Fibroblast of skin of right biceps (primary cell): ENCODE results near the gene DMBT1.

ENCODE experiments used
- DNase-seq: peaks from one replicate; pipeline ENCODE4 v3.0.0-alpha.2; 2013

DMBT1 gene

DNA sequence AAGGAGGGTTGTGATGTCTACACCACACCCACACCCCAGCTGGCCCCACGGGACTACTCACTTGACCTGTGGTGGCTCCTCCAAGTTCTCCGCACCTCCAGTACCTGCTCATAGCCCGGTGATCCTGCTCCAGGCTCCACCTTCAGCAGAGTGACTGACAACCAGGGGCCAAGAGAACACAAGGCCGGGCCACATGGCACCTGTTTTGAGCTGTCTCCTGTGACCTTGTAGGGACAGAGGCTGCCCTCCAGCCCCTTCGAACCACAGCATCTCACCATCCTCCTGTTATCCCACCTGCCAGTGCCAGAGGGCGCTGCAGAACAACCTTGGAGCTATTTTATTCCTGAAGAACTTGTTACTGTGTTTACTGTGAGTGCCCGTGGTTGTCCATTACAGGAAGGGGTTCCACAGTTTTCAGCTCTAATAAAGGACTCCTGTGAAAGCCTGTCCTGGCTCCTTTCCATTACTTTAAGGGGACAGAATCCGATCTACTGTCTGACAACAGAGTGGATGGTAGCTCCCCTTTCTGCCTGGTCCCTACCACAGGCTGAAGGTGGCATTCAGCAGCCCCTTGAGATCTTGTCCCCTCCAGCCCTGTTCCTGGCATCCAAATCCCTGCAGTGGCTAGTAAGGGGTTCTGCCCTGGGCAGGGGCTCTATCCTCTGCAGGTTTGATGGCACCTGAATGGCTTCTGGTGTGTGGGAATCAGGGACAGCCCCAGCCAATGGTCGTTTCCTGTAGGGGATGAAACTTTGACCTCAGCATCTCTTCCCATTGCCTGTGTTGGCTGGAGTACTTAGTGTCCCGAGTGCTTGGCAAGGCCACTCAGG, 88.3 kb downstream of the DMBT1 start:
- DNase-seq: peak; percentile 19

DNA sequence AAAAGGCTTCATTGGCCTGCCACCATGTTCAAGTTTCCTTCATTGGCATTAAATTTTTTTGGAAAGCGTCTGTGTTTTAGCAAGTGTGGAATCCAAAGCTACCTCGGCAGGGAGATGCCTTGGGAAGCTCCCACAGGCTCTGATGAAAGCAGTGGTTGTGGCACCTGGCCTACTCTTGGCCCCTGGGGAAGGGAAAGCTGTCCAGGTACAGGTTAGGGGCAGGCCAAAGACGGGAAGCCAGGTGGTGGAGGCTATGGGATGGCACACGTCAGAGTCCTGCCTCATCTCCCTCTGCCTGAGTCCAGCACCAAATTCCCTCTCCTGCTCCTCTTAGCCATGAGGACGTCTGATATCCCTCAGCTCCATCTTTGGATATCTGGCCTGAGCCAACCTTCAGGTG, 89.3 kb downstream of the DMBT1 start:
- no peak for DNase-seq

DNA sequence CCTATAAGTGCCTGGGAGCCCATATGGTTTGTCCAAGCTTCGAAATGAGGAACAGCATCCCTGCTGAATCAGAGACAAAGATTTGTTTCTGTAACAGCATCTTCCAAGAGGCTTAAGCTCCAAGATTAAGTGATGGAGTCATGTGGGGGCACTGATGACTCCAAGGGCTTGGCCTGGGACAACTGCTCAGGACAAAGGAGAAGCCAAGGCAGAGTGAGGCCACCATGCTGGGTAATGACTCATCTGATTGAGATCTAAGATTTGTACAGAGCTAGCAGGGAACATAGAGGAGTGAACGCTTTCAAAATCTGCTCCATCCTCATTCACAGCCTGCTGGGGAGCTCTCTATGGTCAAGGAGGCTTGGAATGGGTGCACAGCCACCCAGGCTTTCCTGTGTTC, 89.8 kb downstream of the DMBT1 start:
- no peak for DNase-seq

DNA sequence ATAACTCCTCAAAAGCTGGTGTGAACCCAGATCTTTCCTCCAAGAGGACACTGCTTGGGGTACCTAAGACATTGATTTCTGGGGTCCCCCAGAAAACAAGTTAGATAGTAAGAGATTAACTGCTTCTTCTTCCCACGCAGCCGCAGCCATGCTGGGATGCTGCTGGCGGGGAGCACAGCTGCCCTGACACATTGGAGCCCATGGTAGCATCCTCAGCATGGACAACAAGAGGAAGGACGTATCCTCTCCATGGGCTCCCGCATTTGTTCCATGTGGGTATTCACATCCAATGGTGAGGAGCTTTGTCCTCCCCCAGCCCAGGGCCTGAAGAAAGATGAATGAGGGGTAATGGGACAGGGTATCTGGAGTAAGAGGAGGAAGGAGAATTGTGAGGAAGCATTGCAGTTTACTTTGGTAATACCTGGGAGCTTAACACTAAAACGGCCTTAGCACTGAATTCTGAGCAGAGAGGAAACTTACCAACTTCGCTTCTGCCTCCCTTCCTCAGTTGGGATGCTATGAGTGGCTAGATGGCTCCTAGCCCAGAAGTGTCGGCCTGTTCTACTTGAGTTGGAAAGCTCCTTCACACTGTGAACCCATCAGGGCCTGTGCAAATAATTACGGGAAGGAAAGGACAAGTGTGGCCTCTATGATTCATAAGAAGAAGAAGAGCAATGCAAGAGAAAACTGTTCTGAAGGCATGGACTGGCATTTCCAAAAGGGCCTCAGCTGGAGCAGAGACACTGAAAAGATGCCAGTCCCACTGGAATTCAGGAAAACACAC, 95.2 kb downstream of the DMBT1 start:
- DNase-seq: no peak

DNA sequence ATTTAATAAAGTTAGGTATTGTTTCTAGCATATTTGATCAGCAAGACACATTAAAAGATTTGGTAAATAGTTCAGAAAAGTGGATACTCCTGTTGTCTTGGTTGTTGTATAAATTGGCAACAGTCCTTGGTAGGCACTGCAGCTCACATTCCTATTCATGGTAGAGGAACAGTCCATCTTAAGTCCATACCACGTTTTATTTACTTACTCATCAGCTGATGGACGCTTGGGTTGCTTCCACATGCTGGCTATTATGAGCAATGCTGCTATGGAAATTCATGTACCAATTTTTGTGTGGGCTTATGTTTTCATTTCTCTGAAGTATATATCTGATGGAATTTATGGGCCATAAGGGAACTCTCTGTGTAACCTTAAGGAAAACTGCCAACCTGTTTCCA, 95.8 kb downstream of the DMBT1 start:
- DNase-seq: no peak

DNA sequence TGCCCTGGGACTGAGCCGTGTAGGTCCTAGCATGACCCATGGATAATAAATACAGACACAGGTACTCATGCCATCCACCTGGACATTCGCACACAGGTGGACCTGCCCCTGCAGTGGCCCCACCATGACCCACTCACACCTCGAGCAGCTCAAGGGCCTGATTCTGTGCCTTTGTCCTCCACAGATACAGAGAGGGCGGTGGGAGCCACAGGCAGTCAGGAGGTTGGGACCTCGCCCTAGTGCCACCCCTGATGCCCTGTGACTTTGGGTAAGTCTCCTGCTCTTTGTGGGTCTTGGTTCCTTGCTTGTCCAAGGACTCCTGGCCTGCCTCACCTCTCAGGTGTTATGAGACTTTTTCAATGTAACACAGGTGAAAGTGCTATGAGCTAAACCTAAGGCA, 96.2 kb downstream of the DMBT1 start:
- no peak for DNase-seq

DNA sequence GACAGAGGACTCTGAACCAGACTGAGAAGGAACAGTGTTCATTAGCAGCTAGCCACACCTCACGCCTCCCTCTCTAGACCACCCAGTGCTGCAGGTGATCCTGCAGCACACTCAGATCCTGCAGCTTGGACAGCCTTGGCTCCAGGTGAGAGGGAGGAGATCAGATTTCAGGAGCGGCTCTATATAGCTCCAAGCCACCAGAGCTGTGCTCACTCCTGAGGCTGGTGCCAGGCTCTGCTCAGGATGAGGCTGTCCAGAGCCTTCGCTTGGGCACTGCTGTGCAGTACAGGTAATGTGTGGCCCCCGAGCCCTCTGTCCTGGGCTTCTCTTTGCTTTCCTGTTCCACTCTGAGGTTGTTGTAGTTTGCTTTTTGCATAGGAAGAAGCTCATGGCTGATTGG, 96.7 kb downstream of the DMBT1 start:
- no peak for DNase-seq

DNA sequence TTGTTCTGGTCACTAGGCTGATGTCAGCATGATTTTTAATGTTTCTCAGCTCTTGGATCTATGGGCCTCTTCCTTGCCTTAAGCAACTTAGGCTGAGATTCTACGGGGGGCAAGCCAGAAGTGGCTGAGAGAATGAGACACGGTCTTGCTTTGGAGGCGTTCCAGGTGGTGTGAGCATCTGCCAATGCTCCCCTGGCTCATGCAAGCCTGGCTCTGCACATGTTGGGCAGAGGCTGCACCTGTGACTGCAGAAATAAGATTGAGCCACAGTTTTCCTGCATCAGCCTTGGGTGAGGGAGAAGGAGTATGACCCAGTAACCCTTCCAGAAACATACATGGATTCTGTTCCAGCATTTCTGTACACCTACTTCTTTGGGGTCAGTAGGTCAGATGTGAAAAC, 97.2 kb downstream of the DMBT1 start:
- no peak for DNase-seq

DNA sequence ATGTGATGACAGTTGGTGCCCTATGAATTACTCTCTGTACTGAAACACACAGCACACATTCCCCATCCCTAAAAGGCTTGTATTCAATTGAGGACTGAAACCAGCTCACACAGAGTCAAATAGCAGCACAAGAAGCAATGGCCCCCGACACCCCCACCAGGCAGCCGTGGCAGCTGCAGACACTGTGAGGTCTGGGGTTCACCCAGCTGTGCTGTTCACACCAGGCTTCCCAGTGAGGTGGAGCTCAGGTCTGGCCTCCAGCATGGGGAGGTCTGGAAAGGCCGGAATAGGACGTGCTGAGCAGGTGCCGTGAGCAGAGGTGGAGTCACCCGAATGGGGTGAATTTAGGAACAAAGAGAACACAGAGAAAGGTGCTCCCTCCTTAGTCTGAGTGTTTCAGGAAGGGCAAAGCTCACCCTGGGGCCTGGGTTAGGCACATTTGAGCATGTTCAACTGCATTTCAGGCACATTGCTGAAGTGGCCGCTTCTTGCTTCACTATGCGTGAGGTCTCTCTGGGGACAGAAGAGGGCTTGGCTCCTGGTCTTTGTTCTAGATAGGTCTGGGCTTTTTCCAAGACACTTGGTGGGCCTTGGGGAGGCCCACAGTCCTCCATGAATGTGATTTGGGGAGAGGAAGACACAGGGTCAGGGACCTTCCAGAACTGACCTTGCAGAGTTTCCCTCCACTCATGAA, 97.9 kb downstream of the DMBT1 start:
- DNase-seq: no peak

DNA sequence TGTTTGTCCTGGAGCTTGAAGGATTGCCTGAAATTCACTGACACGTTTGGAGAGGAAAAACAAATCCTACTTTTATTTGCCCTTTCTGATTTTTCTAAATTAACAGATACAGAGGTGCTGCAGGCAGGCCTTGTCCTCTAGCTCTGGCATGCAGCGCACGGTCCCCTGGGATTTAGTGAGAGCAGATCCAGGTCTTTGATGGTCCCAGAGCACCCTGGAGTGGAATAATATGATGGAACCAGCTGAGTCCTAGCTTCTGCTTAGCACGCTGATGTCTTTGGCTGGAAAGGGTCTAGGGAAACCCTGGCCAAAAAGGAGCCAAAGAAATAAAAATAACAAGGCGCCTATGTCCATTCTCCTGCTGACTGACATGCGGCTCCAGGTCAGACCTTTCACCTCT, 98.6 kb downstream of the DMBT1 start:
- DNase-seq: no peak

DNA sequence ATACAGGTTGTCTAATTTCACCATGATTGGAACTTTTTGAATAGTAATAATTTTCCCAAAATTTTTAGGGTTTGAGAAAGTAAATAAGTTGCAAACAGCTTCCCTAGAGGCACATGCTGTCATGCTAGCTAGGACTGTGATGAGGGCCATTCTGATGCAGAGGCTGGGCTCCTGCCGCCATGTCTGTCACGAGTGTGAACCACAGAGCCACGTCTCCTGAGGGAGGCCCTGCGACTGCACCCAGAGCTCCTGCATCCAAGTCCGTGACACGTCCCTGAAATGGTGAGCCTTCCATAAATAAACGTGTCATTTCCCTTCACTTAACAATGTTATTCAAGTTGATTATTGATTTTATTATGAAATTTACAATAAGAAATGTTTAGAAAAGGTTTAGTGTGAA, 99.1 kb downstream of the DMBT1 start:
- DNase-seq: no peak

DNA sequence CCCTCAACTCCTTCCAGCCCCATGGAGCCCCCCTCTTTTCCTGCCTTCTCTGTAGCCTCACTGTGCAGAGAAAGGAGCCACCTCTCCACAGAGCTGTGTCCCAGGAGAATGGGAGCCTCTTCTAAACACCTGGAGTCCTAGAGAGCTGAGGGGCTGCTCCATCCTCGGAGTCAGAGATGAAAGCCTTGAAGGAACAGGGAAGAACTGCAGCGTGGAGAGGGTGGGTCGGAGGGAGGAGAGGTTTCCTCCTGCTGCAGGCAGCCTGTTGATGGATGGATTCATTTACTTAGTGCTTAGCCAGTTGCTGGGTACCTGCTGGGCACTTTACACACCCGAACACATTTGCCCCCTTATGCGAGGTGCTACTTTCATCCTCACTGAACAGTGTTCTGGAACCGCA, 100.1 kb downstream of the DMBT1 start:
- DNase-seq: no peak

DNA sequence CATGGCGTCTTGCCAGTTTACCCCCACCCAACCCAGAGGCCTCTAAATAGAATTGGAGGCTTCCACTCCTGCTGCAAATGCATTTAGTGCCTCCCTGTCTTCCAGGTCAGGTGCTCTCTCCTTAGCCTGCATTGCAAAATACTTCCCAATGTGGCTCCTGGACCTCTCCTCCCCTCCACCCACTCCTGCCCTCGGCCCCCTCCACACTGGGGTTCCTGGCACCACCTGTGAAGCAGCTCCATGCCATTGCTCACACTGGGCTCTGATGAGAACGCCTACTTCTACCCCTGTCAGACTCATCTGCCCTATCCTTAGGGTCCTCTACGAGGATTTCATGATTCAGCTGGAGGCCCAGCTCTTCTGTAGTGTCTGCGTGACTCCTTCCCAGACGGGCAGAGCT, 101.7 kb downstream of the DMBT1 start:
- no peak for DNase-seq

DNA sequence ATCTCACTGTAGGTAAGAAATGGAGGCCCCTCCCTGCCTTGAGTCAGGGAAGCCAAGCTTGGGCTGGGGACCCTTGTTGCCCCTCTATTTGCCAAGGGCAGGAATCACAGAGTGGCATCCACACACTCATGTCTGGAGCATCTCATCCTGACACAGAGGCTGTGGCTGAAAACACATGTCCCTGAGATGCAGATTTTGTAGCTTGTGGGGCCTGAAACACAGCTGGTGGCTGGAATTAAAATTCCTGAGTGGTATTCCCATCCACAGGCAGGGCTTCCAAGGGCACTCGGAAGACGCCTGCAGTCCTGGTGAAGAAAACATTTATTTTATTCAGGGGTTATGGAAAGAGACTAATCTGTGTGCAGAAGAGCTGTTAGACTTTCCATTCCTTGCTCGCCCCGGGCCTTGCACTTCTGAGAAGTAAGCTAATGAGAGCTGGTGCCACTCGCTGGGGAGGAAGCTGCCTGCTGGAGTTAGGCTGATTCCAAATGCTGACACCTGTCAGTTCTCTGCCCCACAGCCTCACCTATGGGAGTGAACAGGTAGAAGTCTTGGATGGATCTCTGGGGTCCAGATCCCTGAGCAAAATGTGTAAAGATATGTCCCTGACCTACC, 103.1 kb downstream of the DMBT1 start:
- DNase-seq: no peak

DNA sequence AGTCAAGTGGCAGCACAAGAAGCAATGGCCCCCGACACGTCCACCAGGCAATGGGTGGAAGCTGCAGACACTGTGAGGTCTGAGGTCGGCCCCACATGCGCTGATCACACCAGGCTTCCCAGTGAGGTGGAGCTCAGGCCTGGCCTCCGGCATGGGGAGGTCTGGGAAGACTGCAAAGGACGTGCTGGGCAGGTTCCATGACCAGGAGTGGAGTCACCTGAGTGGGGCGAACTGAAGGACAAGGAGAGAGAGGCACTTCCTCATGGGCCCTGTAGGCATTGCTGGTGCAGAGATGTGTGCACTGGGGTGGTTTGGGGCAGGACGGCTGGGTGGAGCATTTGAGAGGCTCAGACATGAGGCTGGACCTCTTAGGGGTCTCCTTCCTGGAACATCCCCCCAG, 103.9 kb downstream of the DMBT1 start:
- no peak for DNase-seq

DNA sequence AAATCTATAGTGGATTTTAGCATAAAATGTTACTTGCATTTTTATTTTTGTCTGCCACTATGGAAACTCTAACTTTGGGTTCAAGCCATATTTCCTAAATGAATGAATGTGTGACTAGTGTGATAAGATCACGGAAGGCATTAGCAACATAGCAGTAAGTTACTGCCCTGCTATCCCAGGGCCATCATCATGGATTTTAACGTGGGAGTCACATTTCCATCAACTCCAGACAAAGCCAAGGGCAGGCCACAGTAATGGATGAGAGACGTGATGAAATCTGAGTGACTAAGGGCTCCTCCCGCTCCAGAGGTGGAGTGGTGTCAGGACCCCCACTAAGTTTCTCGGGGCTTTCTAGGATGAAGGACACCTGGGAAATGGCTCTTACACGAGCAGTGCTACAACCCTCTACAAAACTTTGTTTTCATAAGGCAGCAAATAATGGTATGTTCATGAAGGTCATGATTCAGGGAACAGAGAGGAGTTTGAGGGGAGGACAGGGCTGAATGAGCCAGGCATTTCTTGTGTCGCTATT, 104.8 kb downstream of the DMBT1 start:
- DNase-seq: no peak

DNA sequence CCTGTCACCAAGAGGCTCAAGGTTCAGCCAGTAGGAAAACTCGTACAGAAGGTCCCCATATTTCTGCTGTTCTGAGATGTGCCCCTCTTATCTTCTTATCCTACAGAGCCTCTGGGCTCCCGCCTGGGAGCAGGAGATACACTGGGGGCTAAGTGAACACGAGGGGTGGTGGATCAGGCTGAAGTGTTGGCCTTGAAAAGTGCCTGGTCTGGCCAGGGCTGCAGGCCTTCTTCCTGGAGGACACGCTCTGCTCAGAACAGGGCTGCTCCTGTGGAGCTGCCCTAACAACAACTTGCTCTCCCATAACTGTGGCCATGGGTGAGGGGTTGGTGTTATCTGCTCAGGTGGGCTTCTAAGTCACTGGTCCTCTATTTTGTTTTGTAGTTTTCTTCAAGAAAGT, 105.4 kb downstream of the DMBT1 start:
- no peak for DNase-seq

DNA sequence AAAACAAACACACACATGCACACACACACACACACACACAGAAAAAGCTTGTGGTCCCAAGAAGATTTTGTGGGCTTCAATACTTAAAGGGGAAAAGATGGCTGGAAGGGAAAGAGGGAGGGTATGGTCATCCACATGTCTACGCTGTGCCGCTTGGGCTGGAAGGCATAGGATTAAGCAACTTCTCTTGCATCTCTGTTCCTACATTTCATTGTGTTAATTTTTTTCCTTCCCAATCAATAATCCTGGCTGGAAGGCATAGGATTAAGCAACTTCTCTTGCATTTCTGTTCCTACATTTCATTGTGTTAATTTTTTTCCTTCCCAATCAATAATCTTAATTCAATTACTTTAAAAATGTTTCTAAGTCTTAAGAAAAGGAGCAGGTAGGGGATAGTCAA, 108.5 kb downstream of the DMBT1 start:
- no peak for DNase-seq

DNA sequence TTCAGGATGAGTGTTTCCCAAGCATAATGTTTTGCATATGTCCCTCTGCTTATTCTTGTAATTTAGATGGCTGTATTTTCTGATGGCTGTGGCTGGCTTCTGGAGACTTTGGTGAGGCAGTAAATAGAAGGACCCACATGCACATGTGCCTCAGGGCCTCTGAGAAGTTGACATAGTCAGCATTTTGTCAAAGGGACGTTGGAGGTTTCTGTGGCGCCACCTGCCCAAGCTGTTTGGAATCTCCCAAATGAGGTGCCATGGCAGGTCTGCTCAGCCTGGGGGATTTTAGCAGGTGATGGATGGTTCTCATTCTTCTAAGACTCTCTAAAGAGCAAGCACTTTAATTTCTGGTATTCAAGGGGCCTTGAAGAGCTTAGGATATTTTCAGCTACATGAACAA, 109.3 kb downstream of the DMBT1 start:
- no peak for DNase-seq

DNA sequence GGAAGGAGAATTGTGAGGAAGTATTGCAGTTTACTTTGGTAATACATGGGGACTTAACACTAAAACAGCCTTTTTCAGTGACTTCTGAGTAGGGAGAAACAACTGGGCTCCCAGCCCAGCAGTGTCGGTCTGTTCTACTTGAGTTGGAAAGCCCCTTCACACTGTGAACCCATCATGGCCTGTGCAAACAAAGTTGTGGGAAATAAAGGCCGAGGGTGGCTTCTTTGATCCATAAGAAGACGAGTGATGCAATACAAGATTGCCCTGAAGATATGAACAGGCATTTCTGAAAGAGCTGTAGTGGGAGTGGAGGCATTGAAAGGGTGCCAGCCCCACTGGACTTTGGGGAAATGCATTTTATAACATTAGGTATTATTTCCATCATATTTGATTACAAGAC, 110.8 kb downstream of the DMBT1 start:
- no peak for DNase-seq

DNA sequence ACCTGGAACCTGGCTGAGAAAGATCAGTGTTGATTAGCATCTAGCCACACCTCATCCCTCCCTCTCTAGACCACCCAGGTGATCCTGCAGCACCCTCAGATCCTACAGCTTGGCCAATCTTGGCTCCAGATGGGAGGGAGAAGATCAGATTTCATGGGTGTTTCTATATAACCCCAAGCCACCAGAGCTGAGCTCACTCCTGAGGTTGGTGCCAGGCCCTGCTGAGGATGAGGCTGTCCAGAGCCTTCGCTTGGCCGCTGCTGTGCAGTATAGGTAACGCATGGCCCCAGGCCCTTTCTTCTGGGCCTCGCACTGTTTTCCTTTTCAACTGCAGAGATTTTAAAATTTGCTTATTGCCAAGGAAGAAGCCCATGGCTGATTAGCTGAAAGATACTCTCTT, 112.1 kb downstream of the DMBT1 start:
- no peak for DNase-seq

DNA sequence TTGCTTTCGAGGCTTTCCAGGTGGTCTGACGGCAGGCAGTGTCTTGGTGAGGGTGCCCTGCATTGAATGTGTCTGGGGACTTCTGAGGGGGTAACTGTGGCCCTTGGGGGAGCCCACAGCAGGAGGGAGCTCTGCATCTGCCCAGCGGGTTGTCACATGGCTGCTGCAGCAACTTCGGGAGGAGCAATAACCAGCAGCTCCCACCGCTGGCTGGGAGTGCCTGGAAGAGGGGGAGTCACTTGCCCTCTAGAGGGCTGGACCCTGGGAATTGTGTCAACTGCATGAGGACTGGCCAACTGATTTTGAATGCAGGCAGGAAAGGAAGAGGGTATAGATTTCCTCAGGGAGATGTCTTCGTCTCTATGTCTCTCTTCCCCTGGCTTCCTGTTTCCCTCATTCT, 112.7 kb downstream of the DMBT1 start:
- no peak for DNase-seq

DNA sequence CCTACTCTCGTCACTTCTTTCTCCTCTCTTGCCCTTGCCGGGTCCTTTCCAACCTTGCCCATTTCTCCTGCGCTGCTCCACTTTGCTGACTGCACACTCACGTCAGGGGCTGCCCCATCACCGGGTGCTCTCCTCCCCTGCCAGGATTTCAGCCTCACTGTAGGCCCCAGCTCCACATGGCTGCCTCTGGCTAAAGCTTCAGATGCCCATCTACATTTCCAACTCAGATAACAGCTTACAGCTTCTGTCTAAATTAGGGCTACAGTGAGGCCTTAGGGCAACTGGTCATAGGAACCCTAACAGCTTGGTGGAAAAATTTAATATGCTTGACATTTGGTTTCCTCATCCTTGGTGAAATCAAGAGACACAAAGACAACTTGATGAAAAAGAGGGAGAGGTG, 113.2 kb downstream of the DMBT1 start:
- DNase-seq: no peak
